Smooth muscle cell (in vitro differentiated cells): ENCODE measurements around the gene STPG4. TPM values are rescaled to one million over a fixed set of nuclear protein-coding genes. Genes with fewer than 3 reads are reported as not detected.

ENCODE experiments used
- DNase-seq: peaks from one replicate; lab custom pipeline; 2025; ENCODE audit not compliant: unreplicated experiment; lab: John Stamatoyannopoulos, UW
- H2AFZ ChIP-seq: fragments of 200-600 bp; sonication (generic); 2 replicates; pipeline ENCODE4 v1.6.0; 2016; ENCODE audit warnings: antibody characterized with exemption, low read depth, mild to moderate bottlenecking
- H3F3A ChIP-seq: fragments of 200-600 bp; sonication (generic); 2 replicates; pipeline ENCODE4 v1.6.0; 2017; ENCODE audit warnings: antibody characterized with exemption, low read depth
- H3K27ac ChIP-seq: fragments of 200-600 bp; sonication (generic); 2 replicates; pipeline ENCODE4 v1.5.1; 2016; ENCODE audit warnings: low read depth, mild to moderate bottlenecking
- H3K27me3 ChIP-seq: fragments of 200-600 bp; sonication (generic); 2 replicates; pipeline ENCODE4 v1.6.1; 2016; ENCODE audit warnings: low read depth, mild to moderate bottlenecking
- H3K36me3 ChIP-seq: fragments of 200-600 bp; sonication (generic); 2 replicates; pipeline ENCODE4 v1.5.1; 2016; ENCODE audit warnings: low read depth
- H3K4me1 ChIP-seq: fragments of 200-600 bp; sonication (generic); 2 replicates; pipeline ENCODE4 v1.5.1; 2016; ENCODE audit warnings: low read depth
- H3K4me2 ChIP-seq: fragments of 200-600 bp; sonication (generic); 2 replicates; pipeline ENCODE4 v1.6.0; 2016; ENCODE audit warnings: mild to moderate bottlenecking
- H3K4me3 ChIP-seq: fragments of 200-600 bp; sonication (generic); 2 replicates; pipeline ENCODE4 v1.5.1; 2016; ENCODE audit warnings: mild to moderate bottlenecking
- H3K79me2 ChIP-seq: fragments of 200-600 bp; sonication (generic); 2 replicates; pipeline ENCODE4 v1.6.0; 2016; ENCODE audit warnings: low read depth, mild to moderate bottlenecking
- H3K9ac ChIP-seq: fragments of 200-600 bp; sonication (generic); 2 replicates; pipeline ENCODE4 v1.6.0; 2016; ENCODE audit warnings: low read depth
- H3K9me3 ChIP-seq: fragments of 200-600 bp; sonication (generic); replicated peaks from 2 replicates; pipeline ENCODE4 v1.5.1; 2016; ENCODE audit warnings: low read depth
- H4K20me1 ChIP-seq: fragments of 200-600 bp; sonication (generic); 2 replicates; pipeline ENCODE4 v1.6.0; 2016; ENCODE audit warnings: low read depth
- CTCF ChIP-seq: fragments of 200-600 bp; sonication (generic); IDR thresholded peaks from 2 replicates; pipeline ENCODE4 v1.5.1; 2017; ENCODE audit warnings: borderline replicate concordance, mild to moderate bottlenecking, antibody characterized with exemption; ENCODE audit not compliant: insufficient read depth, poor library complexity, severe bottlenecking
- WGBS: methylation state at CpG from one replicate; pipeline ENCODE4 v1.1.7; 2016; ENCODE audit warnings: low lambda C conversion rate; 5-methylcytosine and 5-hydroxymethylcytosine counted together
- polyA plus RNA-seq: library from polyadenylated mRNA; unstranded; fragments of >200 nt; fragmentation: Nextera tagmentation; extraction: Ambion mirVana; gene quantifications from 2 replicates; pipeline ENCODE4 v1.2.1, GENCODE V29; 2016
- total RNA-seq: library from RNA; depleted of rRNA; stranded (reverse); fragments of >200 nt; gene quantifications from 2 replicates; pipeline ENCODE4 v1.2.3, GENCODE V29; 2014

The STPG4 gene
- total and polyA plus RNA-seq, 2 experiments from 2014 or later = 0.54 TPM; not detected in 1

- Histone ChIP-seq H3K9me3 (no peaks in the 10 kb centered on the region), H3K27me3 (no peaks in the 10 kb centered on the region), H3K9ac (no peak overlapping the region), H2AFZ (no peak overlapping the region), H3K79me2 (no peaks in the 10 kb centered on the region), H4K20me1 (no peaks in the 10 kb centered on the region), H3F3A (peaks cover 20% of the 10 kb centered on the region), H3K4me3 (no peak overlapping the region), H3K4me1 (peaks cover 32% of the 10 kb centered on the region), H3K4me2 (peak overlapping the region; percentile 43), H3K27ac (peak overlapping the region; percentile 87), H3K36me3 (no peaks in the 10 kb centered on the region)
- DNase-seq = no peak
- 73% methylated on average over 13 of the region's 13 CpGs for WGBS
- no peak for TF ChIP-seq CTCF
These were observed 84.8 kb downstream of the STPG4 start for GRCh38 chr2:47070155-47070919.

- Histone ChIP-seq H3K79me2 (no peaks in the 10 kb centered on the region), H3F3A (peaks cover 20% of the 10 kb centered on the region), H3K27ac (peak overlapping the region; percentile 87), H3K4me2 (peak overlapping the region; percentile 74), H3K4me1 (peaks cover 32% of the 10 kb centered on the region), H3K9ac (no peak overlapping the region), H3K9me3 (no peaks in the 10 kb centered on the region), H4K20me1 (no peaks in the 10 kb centered on the region), H2AFZ (no peak overlapping the region), H3K27me3 (no peaks in the 10 kb centered on the region), H3K4me3 (no peak overlapping the region), H3K36me3 (no peaks in the 10 kb centered on the region)
- DNase-seq = no peak
- no peak for TF ChIP-seq CTCF
- 30% methylated on average over 6 of the region's 6 CpGs for WGBS
These were observed 85.4 kb downstream of the STPG4 start for GRCh38 chr2:47069628-47070154.

GRCh38 chr2:47068981-47069627, 86.0 kb downstream of the STPG4 start:
- Histone ChIP-seq H3K36me3 (no peaks in the 10 kb centered on the region), H3K9me3 (no peaks in the 10 kb centered on the region), H3K4me1 (peaks cover 32% of the 10 kb centered on the region), H3K79me2 (no peaks in the 10 kb centered on the region), H4K20me1 (no peaks in the 10 kb centered on the region), H3K4me2 (peak overlapping the region; percentile 74), H3K27ac (peak overlapping the region; percentile 87), H3K9ac (no peak overlapping the region), H3F3A (peaks cover 21% of the 10 kb centered on the region), H2AFZ (no peak overlapping the region), H3K4me3 (no peak overlapping the region), H3K27me3 (no peaks in the 10 kb centered on the region)
- WGBS = 85% methylated on average over 6 of the region's 6 CpGs
- no peak for TF ChIP-seq CTCF
- DNase-seq = no peak
